ENCODE results near the gene PRDM8.
A peak's percentile ranks its signal among the peaks of the same experiment; 100 is the strongest.
"Not testable (repeated sequence)": the region's sequence is repeated elsewhere in the genome, so short reads cannot be mapped to it uniquely, and the experiment has no call there.

Gene PRDM8

DNA sequence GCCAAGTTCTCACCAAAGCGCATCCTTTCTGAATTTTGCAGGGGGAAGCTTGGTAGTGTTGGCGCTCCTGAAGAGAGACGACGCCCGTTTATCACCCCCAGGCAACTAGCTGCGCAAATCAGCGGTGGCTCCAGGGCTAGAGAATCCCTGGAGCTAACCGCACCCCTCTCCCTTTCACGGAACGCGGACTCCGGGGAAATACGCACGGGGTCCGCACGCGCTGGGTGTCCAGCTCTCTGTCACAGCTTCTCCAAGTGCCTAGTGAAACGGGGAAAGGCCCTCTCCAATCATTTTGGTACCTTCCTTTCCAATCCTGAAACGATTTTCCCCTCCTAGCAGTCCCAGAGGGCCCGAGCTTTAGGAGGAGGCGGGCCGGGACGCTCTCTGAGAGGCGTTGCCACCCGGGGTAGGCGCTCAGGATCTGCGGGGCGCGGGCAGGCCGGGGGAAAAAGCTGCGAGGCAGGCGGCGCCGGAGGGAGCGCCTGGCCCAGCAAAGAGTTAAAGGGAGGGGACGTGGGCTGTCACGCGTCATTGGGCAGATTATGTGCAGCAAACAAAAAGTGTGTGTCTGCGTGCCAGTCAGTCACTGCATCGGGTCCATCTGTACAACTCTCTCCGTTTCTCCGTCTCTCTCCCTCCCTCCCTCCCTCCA lies at the start of gene PRDM8:
PRDM8 (plus strand) TSS at position 582 of the 652 bp plus-strand sequence. CDS start 2,578 bp downstream, outside the sequence.
- DNase-seq = peak; percentile 28 to 58

DNA sequence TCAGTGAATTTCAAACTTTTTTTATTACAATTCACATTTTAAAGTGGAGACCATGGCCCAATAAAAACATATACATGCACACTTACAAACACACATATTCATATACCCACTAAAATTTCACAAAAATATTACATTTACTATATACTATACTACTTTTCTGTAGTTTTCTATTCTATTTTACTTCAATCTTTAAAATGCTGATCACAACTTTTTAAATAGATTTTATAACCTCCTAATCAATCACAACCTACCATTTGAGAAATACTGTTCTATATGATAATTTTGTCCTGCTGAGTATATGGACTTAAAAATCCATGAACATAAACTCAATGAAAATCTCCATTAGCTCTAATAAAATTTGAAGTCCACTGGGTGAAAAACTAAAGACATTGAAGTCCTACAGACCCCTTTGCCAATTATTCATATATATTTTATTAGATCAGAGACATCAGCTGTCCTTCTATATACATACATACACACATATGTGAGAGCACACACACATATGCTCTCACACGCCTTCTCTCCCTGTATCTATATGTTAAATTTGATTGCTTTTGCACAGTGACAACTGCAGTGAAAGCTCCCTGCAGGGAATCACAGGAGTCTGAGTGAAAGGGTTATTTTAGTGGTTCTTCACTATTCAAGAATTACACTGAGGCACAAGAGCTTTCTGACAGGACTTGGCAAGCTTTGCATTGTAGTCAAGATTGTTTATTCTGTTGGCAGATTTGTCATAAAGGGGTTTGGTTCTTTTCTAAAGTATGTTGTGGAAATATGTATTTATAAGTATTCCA lies 46.7 kb upstream of the PRDM8 start:
- no peak for DNase-seq

DNA sequence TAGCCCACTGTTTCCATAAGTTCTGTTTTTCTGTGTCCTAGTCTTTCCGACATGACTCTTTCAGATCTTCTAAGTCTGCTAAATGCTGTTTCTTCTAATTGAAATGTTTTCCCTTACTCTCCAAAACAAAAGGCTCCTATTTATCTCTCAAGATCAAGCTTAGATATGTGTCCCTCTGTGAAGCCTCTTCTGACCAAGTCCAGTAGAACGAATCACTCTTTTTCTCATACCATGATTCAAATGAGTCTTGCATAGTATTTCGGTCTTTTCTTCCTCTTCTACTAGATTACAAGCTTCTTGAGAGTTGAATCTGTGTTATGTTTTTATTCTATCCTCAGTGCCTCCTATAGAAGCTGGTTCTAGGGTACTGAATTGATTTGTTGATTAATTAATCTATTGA lies 45.3 kb upstream of the PRDM8 start:
- no peak for DNase-seq

DNA sequence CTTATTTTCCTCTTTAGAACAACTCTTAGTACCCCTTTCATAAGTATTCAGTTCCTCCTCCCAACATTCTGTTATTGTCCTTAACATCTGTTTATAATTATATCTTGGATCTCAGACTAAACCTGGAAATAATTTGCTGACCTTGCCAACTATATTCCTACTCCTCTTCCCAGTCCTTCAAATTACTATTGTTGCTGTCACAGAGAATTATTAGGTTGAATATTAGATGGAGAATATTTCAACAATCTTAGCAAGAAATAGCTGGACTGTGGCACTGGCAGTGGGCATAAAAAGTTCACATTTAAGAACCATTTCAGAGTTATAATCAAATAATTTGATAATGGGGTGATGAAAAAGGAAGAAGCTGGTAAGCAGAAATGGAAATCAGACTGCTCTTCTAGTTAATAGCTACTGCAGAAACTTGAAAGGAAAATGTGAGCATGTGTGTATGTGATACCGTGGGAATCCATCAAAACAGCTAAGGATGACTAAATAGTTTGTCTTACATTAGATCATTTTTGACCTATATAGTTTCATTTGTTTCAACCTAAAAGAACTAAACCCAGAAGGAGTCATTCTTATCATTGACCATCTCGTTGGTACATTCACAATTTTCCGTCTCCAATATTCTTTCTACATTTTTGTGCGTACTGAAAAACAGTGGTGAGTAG lies 43.3 kb upstream of the PRDM8 start:
- no peak for DNase-seq

DNA sequence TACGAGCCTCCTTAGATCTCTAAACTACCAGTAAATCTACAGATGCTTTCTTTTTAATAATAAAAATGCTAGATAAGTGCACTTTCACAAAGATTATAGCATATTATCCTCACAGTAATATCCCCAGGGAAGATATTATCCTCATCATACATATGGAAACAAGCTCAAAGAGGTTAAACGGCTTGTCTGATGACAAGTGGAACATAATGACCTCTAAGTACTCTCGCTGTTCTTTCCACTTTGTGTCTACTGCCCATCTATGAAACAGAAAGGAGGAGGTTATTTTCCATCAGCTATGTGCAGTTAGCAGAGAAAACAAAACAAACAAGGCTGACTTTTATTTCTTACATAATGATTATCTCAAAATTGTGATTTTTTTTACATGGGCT lies 42.8 kb upstream of the PRDM8 start:
- no peak for DNase-seq

DNA sequence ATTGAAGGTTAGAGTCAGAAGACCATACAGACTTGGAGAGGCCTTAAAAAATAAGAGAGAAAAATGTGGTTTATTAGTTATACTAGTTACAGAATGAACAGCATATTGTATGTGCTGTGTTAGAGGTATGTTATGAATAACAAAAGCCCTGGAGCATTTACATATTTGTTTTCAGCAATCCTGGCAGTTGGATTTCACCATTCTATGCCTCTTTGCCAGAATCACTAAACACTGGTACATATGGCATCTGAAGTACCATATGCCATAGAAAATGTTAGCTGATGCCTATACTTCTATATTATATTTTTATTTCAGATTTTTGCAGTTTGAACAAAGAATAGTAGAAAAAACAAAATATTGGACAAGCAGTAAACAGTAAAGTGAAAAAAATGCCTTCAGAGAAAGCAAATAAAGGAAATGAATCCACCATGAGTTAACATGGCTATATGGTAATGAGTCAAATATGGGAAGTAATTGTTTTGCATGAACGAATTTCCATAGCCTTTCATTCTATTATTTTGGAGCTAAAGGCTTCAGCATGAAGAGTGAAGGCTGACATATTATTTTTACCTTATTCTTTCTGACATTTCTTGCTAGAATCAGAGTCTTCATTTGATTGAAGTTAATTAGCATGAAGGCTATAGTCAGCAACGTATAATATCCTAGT lies 41.9 kb upstream of the PRDM8 start:
- peak in 1 of 2 experiments; percentile 33 for DNase-seq

DNA sequence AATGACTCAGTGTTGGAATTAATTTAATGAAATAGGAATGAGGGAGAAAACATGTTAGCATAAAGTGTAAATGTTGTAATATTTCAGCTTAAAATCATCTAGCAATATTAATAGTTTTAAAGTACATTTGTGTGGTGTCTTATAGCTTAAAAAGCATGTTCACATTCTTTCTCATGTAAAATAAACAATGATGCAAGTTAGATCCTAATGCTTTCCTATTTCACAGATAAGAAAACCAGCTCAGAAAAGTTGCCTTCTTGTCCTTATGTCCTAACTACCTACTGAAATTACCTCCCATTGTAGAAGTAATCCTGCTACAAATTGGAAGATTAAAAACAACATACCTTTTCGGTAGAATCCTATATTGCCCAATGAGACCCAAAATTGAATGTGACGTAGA lies 40.9 kb upstream of the PRDM8 start:
- DNase-seq = no peak

DNA sequence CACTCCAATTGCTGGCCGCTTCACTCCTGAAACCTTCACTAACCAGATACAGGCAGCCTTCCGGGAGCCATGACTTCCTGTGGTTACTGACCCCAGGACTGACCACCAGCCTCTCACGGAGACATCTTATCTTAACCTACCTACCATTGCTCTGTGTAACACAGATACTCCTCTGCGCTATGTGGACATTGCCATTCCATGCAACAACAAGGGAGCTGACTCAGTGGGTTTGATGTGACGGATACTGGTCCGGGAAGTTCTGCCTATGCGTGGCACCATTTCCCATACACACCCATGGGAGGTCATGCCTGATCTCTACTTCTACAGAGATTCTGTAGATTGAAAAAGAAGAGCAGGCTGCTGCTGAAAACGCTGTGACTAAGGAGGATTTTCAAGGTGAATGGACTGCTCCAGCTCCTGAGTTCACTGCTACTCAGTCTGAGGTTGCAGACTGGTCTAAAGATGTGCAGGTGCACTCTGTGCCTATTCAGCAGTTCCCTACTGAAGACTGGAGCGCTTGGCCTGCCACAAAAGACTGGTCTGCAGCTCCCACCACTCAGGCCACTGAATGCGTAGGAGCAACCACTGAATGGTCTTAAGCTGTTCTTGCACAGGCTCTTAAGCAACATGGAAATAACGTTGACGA lies 35.8 kb upstream of the PRDM8 start:
- no peak for DNase-seq

DNA sequence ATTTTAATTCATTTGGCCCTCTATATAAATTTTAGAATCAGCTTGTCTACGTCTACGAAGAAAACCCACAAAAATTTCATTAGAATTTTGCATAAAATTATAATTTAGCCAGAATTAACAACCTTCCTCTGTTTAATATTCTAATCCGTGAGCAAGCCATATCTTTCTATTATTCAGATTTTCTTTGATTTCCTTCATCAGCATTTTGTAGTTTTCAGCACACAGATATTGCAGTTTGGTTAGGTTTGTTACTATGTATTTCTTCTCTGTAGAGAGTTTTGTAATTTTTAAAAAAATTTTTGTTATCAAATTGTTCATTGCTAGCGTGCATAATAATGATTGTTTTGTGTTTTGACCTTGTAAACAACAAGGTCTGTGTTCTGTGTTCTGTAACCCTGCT lies 34.9 kb upstream of the PRDM8 start:
- DNase-seq = no peak

DNA sequence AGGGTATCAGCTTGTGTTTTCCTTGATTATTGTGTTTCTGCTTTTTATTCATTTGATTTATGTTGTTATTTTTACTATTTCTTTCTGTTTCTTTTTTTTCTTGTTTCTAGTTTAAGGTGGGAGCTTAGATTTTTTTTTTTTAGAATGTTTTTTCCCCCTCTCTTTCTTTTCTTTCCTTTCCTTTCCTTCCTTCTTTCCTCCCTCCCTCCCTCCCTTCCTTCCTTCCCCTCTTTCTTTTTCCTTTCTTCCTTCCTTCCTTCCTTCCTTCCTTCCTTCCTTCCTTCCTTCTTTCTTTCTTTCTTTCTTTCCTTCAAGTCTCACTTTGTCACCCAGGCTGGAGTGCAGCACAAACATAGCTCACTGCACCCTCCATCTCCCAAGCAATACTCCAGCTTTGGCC lies 31.4 kb upstream of the PRDM8 start:
- no peak for DNase-seq

DNA sequence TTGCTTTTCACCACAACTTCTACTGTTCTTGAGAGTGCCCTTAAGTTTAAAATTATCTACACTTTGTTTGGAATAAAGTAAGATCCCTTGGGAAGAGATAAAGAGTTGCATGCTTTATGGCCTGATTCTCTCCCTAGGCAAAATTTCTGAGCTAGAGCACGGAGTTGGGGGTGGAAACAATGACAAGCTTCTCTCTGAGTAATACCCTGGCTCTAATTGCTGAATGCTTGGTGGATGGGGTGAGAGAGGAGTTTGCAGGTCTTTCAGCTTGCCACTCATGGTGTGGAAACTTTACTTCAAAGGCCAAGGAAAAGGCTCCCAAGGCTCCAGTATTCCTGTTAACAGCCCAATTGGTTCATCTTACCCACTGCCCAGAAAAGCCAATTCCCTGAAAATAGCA lies 26.1 kb upstream of the PRDM8 start:
- DNase-seq = no peak

DNA sequence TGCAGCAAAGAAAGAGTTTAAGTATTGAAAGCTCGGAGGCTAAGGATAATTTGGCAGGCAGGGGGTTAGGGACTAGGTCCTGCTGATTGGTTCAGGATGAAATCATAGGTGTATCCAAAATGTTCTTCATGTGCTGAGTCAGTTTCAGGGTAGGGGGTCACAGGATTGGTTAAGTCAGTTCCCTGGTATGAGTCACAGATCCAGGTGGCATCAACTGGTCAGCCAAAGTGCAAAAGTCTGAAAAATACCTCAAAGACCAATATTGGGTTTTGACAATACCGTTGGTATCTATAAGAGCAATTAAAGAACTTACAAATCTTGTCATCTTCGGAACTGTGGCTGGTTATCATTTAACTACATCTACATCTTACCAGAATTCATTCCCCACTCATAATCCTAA lies 25.6 kb upstream of the PRDM8 start:
- DNase-seq = no peak

DNA sequence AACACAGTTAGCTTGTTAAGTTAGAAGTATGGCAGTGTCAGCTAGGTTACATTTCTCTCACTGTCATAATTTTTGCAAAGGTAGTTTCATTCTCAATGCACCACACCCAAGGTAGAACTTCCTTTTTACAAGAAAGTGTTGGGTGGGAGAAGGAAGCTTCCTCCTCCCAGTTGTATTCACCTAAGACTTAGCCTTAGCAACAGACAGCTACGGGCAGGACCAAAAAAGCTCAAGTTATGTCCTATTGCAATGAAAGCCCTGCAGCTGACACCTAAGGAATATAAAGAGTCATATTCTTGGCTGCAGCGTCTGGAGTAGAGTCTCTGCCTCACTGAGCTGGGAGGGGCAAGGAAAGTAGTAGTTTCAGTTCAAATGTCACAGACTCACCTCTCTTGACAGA lies 25.1 kb upstream of the PRDM8 start:
- DNase-seq = no peak

DNA sequence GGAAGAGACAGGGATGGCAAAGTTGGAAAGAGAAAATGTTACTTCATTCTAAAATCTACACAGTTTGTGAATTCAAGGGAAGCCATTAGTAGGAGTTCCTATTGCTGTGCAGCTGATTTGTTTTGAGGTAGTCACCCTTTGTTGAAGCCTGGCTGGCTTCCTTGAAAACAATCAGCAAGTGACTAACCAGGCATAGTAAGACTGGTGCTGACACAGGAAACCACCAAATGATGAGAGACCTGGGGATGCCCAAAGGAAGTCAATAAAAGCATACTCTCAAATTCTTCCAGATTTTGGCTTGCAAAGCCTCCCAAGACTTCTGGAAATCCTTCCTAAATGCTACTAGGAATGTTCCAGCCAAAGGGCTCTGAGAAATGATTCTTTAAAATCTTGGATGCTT lies 23.9 kb upstream of the PRDM8 start:
- no peak for DNase-seq

DNA sequence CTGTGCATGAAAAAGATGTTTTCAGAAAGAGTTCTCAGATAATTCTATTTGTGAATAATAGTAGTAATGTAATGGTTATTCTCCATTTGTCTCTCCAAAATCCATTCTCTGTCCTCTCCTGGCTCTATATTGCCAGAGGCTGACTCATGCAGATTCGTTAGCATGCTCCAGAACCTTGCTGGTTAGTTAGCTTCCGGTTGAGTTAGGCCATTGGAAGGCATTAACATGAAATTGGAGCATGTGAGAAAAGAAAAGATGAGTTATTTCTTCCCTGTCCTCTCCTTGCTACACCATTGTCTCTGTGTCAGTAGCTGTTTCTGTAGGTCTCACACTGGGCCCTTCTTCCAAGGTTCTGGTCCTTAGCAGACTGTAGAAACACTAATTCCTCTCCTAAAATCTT lies 23.5 kb upstream of the PRDM8 start:
- no peak for DNase-seq

DNA sequence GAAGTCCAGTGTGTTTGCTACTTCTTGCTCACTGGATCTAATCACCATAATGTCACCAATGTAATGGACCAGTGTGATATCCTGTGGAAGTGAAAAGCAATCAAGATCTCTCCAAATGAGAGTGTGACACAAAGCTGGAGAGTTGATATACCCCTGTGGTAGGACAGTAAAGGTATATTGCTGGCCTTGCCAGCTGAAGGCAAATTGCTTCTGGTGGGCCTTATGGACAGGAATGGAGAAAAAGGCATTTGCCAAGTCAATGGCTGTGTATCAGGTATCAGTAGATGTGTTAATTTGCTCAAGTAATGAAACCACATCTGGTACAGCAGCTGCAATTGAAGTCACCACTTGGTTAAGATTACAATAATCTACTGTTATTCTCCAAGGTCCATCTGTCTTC lies 19.5 kb upstream of the PRDM8 start:
- not testable (repeated sequence) for DNase-seq

DNA sequence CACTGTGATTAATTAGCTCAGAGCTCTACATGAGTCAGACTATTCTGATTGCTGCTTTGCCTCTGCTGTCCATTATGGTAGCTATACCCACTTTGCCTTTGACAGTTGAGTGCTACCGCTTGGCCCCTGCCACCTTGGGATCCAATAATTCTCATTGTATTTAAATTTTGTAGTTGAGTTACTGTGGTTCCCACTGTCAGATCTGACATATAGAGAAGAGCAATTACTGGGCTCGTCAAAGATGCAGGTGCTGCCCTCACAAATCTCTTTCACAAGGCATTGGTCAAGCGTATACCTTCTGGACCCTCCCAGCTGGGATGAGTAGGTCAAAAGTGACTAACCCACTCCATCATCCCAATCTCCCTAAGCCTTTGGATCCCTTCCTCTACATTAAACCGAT lies 18.3 kb upstream of the PRDM8 start:
- no peak for DNase-seq

DNA sequence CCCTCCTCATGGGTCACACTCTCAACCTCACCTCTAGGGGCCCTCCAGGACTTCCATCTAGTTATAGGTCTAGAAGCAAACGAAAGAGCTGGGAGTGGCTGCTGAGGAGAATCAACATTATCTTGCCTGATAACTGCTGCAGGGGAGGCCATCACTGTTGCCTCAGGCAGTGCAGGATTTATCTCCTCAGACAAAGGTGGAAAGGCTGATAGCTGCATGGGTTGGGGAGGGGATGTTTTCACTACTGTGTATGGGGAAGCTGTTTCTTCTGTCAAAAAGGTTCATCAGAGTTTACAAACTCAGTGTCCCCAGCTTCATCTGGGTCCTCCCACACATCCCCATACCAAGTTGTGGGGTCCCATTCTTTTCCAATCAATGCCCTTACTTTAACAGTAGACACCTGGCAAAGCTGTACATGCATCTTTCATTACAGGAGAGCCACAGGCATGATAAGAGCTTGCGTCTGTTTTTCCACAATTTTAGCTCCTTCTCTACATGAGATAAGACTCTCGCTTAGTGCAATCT lies 17.6 kb upstream of the PRDM8 start:
- DNase-seq = no peak

DNA sequence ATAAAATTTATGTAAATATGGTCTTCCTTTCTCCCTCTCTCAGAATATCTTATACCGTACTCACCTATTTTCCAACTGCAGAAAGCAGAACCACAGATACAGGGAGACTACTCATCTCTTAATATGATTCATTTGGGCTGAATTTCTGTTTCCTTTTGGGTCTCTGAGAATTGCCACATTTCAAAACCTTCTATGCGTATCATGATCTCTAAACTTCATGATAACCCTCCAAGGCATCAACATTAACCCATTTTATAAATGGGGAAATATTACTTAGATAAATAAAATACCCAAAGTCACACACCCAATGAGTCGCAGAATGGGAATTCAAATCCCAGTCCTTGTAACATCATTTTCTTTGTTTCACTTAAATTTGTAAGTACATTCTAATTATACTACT lies 16.6 kb upstream of the PRDM8 start:
- no peak for DNase-seq

DNA sequence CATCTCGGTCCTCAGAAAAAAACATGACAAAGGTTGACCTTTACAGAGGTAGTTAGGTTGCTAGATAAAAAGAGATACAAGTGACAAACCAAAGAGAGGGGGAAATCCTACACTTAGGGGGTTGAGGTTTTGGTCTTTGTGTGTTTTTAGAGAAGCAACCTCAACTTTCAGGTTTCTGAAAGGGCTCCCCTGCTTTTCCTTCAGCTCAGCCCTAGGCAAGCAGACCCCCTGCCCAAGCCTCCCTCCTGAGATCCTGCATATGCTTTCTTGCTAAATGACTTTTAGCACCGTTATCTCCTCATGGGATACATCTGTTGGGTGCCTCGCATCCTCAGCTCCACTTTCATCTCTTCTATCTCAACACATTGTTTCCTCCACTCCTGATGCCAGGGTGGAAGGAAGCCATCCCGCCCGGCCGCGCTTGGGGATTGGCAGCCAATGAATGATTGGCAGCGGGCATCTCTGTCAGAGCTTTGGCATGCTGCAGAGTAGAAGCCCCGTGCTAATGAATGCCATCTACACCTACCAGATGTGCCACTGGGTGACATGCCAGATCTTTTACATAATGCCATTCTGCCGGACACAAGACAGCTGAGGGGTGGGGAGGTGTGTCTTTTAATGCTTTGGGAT lies 15.0 kb upstream of the PRDM8 start:
- no peak for DNase-seq

DNA sequence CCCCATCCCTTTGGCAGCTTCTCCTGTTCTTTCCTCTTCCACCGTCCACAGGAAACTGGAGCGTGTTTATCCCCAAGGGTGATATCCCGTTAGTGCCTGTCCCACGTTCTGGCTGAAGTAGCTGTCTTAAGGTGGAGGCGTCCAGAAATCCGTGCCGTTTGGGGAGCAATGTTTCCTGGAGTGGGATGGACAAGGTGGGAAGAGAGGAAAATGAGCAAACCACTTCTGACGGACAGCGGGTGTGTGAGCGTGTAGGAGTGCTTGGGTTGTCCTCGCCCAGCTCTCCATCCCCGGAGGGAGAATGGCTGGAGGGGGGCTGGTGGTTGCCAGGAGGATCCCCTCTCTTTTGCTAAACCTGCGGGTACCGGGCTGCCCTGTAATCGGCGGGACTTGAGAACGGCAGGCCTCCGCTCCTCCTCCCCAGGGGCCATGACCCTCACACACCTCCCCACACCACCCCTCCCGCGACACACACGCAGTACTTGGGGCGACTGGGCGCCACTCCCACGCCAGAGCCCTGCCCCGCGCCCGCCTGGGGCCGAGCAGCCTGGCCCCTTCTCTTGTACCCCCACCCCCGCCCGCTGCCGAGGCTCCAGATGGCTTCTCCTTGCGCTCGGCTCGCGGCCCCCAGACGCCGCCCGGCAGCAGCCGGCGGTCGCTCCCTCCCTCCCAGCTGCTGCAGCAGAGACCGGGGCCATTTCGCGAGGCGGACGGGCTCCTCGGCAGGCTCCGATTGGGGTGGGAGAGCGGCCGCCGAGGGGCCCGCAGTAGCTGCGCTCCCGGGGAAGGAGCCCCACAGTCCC lies 13.9 kb upstream of the PRDM8 start:
- peak in 1 of 2 experiments; percentile 57 for DNase-seq
